Prostate gland (tissue), 2 donors: ENCODE results near the gene SPAG7. TPM values are rescaled to one million over a fixed set of nuclear protein-coding genes. Genes with fewer than 3 reads are reported as not detected.
"Not testable (repeated sequence)": the region's sequence is repeated elsewhere in the genome, so short reads cannot be mapped to it uniquely, and the experiment has no call there.

ENCODE experiments used
- DNase-seq: peaks from one replicate; pipeline ENCODE4 v3.0.0-alpha.2; 2019; ENCODE audit warnings: low spot score
- H3K27ac ChIP-seq, 2 donors: fragments of 200-600 bp; sonication (generic); 2 replicates each; pipeline ENCODE4 v1.5.1; 2017 to 2019
- H3K27me3 ChIP-seq: fragments of 200-600 bp; sonication (generic); replicated peaks from 2 replicates; pipeline ENCODE4 v1.5.1; 2019; ENCODE audit not compliant: insufficient read depth
- H3K36me3 ChIP-seq, 2 donors: fragments of 200-600 bp; sonication (generic); 1 replicate in 1 of 2; 2 replicates in 1 of 2; pipeline versions ENCODE4 v1.5.1 to v1.8.1; 2017 to 2019
- H3K4me1 ChIP-seq: fragments of 200-600 bp; sonication (generic); replicated peaks from 2 replicates; pipeline ENCODE4 v1.5.1; 2019
- H3K4me3 ChIP-seq, 2 donors: fragments of 200-600 bp; sonication (generic); 2 replicates each; pipeline ENCODE4 v1.5.1; 2017 to 2019
- H3K9me3 ChIP-seq: fragments of 200-600 bp; sonication (generic); 2 replicates; pipeline ENCODE4 v1.5.1; 2017
- POLR2A ChIP-seq: fragments of 450-650 bp; IDR thresholded peaks from one replicate; pipeline ENCODE4 v1.6.1; 2016; ENCODE audit warnings: antibody characterized with exemption, mild to moderate bottlenecking
- POLR2AphosphoS5 ChIP-seq: sonication (generic); formaldehyde crosslinking; IDR thresholded peaks from one replicate; pipeline ENCODE4 v1.6.1; 2017; ENCODE audit warnings: antibody characterized with exemption
- WGBS: methylation state at CpG from one replicate; pipeline ENCODE4 v1.1.5; 2018; 5-methylcytosine and 5-hydroxymethylcytosine counted together
- intact Hi-C: fragments of 100-400 bp; cut with DNase I; formaldehyde crosslinking; loops from one replicate; pipeline ENCODE4 v1.14.2; 2022
- total RNA-seq, 2 donors: library from RNA; depleted of rRNA; stranded (reverse); fragments of >200 nt; gene quantifications; one replicate each; pipeline ENCODE4 v1.1.0, GENCODE V29; 2016
- TF ChIP-seq, protein P1 (sequence below), 4 experiments: fragments of 200-600 bp in 2 of 4; fragments of 450-650 bp in 2 of 4; sonication (generic) in 2 of 4; IDR thresholded peaks; 1 replicate in 3 of 4; 2 replicates in 1 of 4; pipeline ENCODE4 v1.5.1; 2016 to 2019; ENCODE audit warnings: antibody characterized with exemption in 4 of 4, mild to moderate bottlenecking in 2 of 4, moderate library complexity in 2 of 4

The SPAG7 gene
- total RNA-seq, 2 donors from 2014 or later = 54.2 to 72.0 TPM

- no peak for DNase-seq
- intact Hi-C loops = no loop called here
Observed at GRCh38 chr17:4931963-4932362, 35.7 kb downstream of the SPAG7 start, which contains the start of gene GP1BA. GP1BA (plus strand) TSS chr17:4932277; CDS start chr17:4932605, 328 bp downstream.

GRCh38 chr17:4928881-4929280, 38.7 kb downstream of the SPAG7 start:
- Histone ChIP-seq H3K4me3 (no peak overlapping the region), H3K27me3 (no peaks in the 10 kb centered on the region), H3K9me3 (no peaks in the 10 kb centered on the region), H3K27ac (no peak overlapping the region), H3K36me3 (no peaks in the 10 kb centered on the region), H3K4me1 (no peaks in the 10 kb centered on the region)
- intact Hi-C loops = no loop called here
- WGBS = 94% methylated on average over 18 of the region's 18 CpGs
- no peak for DNase-seq
- TF ChIP-seq POLR2A (no peak), POLR2AphosphoS5 (no peak)
- TF ChIP-seq, protein P1, sequence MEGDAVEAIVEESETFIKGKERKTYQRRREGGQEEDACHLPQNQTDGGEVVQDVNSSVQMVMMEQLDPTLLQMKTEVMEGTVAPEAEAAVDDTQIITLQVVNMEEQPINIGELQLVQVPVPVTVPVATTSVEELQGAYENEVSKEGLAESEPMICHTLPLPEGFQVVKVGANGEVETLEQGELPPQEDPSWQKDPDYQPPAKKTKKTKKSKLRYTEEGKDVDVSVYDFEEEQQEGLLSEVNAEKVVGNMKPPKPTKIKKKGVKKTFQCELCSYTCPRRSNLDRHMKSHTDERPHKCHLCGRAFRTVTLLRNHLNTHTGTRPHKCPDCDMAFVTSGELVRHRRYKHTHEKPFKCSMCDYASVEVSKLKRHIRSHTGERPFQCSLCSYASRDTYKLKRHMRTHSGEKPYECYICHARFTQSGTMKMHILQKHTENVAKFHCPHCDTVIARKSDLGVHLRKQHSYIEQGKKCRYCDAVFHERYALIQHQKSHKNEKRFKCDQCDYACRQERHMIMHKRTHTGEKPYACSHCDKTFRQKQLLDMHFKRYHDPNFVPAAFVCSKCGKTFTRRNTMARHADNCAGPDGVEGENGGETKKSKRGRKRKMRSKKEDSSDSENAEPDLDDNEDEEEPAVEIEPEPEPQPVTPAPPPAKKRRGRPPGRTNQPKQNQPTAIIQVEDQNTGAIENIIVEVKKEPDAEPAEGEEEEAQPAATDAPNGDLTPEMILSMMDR (IDR thresholded peaks at IDR 0.05) = no peak

More at GRCh38 chr17:4931963-4932362, 35.7 kb downstream of the SPAG7 start, which contains the start of gene GP1BA:
- no peak within 1 kb of the TSS for H3K27ac ChIP-seq
- H3K4me3 ChIP-seq = no peak within 1 kb of the TSS
- H3K27me3 ChIP-seq = no peaks in the 10 kb centered on the region
- 85% methylated on average over 14 of the region's 14 CpGs for WGBS
- H3K36me3 ChIP-seq = no peaks in the 10 kb centered on the region
- peaks cover 5% of the 10 kb centered on the region for H3K4me1 ChIP-seq
- H3K9me3 ChIP-seq = no peaks in the 10 kb centered on the region
- TF ChIP-seq, protein P1 (IDR thresholded peaks at IDR 0.05) = no peak
- TF ChIP-seq POLR2AphosphoS5 = no peak
- no peak for TF ChIP-seq POLR2A

GRCh38 chr17:4926577-4927335, 40.9 kb downstream of the SPAG7 start:
- not testable (repeated sequence) for DNase-seq
- 84% methylated on average over 24 of the region's 24 CpGs for WGBS

DNA sequence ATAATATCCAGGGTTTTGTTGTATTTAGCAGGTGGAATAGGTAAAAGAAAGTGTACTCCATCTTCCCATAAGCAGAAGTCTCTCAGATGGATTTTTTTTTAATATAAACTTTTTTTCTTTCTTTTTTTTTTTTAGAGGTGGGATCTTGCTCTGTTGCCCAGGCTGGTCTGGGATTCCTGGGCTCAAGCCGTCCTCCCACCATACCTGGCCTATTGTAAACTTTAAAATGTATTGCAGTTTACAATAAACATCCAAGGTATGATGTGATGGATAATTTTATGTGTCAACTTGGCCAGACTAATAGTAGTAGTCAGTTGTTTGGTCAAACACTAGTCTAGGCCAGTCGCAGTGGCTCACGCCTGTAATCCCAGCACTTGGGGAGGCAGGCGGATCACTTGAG, 46.3 kb downstream of the SPAG7 start:
- TF ChIP-seq, protein P1 (IDR thresholded peaks at IDR 0.05) = no peak
- no peak for TF ChIP-seq POLR2AphosphoS5
- TF ChIP-seq POLR2A = no peak
- Histone ChIP-seq H3K27me3 (no peaks in the 10 kb centered on the region), H3K4me3 (no peak overlapping the region), H3K4me1 (no peaks in the 10 kb centered on the region), H3K9me3 (no peaks in the 10 kb centered on the region), H3K27ac (no peak overlapping the region), H3K36me3 (no peaks in the 10 kb centered on the region)
- 87% methylated on average over 4 of the region's 4 CpGs for WGBS
- DNase-seq = no peak
- intact Hi-C loops = no loop called here

More at GRCh38 chr17:4926577-4927335, 40.9 kb downstream of the SPAG7 start:
- H3K4me1 ChIP-seq, H3K9me3 ChIP-seq, H3K27ac ChIP-seq, intact Hi-C loops, H3K4me3 ChIP-seq, H3K27me3 ChIP-seq, H3K36me3 ChIP-seq: not testable (repeated sequence)

DNA sequence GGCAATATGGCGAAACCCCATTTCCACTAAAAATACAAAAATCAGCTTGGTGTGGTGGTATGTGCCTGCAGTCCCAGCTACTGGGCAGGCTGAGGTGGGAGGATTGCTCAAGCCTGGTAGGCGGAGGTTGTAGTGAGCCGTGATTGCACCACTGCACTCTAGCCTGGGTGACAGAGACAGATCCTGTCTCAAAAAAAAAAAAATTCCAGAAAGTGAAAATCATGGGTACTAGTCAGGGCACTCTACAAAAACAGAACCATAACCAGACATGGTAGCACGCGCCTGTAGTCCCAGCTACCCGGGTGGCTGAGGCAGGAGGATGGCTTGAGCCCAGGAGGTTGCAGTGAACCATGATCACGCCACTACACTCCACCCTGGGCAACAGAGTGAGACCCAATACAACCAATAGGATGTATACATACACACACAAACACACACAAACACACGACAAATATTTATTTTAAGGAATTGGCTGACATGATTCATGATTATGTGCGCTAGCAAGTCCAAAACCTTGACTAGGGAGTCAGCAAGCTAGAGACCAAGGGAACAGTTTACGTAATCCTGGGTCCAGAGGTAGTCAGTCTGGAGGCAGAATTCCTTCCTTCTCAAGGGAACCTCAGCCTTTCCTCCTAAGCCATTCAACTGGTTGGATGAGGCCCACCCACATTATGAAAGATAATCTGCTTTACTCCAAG, 47.1 kb downstream of the SPAG7 start:
- Histone ChIP-seq H3K4me1 (no peaks in the 10 kb centered on the region), H3K9me3 (no peaks in the 10 kb centered on the region), H3K27ac (no peak overlapping the region), H3K4me3 (no peak overlapping the region), H3K36me3 (no peaks in the 10 kb centered on the region), H3K27me3 (no peaks in the 10 kb centered on the region)
- intact Hi-C loops = no loop called here
- no peak for DNase-seq
- WGBS = 81% methylated on average over 10 of the region's 10 CpGs
- no peak for TF ChIP-seq POLR2A
- TF ChIP-seq, protein P1 (IDR thresholded peaks at IDR 0.05) = no peak
- no peak for TF ChIP-seq POLR2AphosphoS5
